ENCODE data around the gene PICK1.

The PICK1 gene

DNA sequence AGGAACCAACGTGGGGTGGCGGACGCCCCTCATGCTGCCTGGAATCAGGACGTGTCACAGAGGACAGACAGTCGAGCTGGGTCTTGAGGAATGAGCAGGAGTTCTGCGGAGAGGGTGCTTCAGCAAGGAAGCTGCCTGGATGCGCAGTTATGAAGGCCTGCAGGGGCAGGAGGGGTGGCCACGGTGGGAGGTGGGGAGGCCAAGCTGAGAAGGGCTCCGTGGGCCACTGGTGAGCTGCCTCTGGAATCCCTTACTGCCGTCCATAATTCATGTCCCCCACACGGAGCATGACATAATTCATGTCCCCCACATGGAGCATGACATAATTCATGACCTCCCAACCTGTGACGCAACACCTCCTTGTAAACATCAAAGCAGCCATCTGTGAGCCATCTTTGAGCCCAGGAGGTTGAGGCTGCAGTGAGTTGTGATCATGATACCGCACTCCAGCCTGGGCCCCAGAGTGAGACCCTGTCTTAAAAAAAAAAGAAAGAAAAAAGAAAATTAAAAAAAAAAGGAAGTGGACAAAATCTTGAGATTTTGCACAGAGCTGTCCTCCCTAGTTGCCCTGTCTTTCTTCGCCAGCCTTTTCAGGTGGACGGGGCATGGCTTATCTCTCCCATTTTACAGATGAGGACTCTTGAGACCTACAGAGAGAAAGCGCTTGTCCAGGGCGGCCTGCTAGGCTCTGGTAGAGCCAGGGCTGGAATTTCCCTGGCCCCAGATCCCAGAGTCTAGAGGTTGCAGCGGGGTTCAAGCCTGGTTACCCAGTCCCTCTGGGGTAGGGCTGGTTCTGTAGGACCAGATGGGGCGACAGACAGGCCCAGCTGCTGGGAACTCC lies 24.3 kb upstream of the PICK1 start:
- no peak for TF ChIP-seq TEAD4 (IDR thresholded peaks at IDR 0.05)
- peak; percentile 88 for TF ChIP-seq CEBPB (IDR thresholded peaks at IDR 0.05)
- TF ChIP-seq CREB1 (IDR thresholded peaks at IDR 0.05; ENCODE audit: low read depth), result no peak
- TF ChIP-seq ZBTB7A (IDR thresholded peaks at IDR 0.05; ENCODE audit: low read depth), result no peak
- TF ChIP-seq EP300 (IDR thresholded peaks at IDR 0.05; ENCODE audit: borderline replicate concordance), result no peak
- TF ChIP-seq NFIC (IDR thresholded peaks at IDR 0.05), result no peak
- TF ChIP-seq EGR1 (IDR thresholded peaks at IDR 0.05), result no peak
- no peak for TF ChIP-seq USF1 (IDR thresholded peaks at IDR 0.05)

DNA sequence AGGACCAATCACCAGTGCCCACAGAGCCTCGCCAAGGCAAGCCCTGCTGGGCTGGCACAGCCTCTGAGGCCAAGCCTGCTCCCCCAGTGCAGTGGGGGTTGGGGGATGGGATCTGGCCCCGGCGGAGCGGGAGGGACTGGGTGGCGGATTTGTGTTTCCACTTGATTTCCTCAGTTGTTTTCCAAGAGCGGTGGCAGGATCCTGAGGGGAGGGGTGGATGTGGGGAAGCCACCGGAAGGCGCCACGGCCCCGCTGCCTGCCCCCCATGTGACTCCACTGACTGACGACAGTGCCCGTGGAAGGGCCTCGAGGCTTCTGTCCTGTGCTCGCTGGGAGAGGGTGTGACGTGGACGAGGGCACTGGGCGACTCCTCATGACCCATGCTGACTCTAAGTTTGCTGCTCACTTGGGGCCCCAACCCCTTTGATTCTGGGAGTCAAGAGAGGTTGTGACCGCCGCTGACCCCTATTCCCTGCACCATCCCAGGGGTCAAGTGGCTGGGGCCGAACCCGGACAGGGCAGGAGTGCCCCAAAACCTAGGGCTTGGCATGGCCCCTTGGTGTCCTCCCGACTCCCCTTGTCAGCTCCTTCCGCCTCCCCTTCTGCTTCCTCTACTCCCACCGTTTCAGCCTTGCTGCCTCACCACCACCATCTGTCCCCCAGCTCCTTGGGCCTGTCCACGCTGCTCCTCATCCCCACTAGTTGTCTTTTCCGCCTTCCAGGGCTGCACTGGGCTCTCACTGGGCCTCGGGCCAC lies 23.5 kb upstream of the PICK1 start:
- no peak for TF ChIP-seq TEAD4 (IDR thresholded peaks at IDR 0.05)
- TF ChIP-seq CREB1 (IDR thresholded peaks at IDR 0.05; ENCODE audit: low read depth), result no peak
- no peak for TF ChIP-seq FOXM1 (IDR thresholded peaks at IDR 0.05; ENCODE audit: borderline replicate concordance, low read depth)
- TF ChIP-seq YY1 (IDR thresholded peaks at IDR 0.05; ENCODE audit: low read depth), result no peak
- no peak for TF ChIP-seq TCF12 (IDR thresholded peaks at IDR 0.05; ENCODE audit: low read depth)
- TF ChIP-seq EGR1 (IDR thresholded peaks at IDR 0.05), result no peak

- TF ChIP-seq RAD21 (IDR thresholded peaks at IDR 0.05; ENCODE audit: low read depth) (no peak), FOXM1 (IDR thresholded peaks at IDR 0.05; ENCODE audit: borderline replicate concordance, low read depth) (no peak), CREB1 (IDR thresholded peaks at IDR 0.05; ENCODE audit: low read depth) (no peak), TAF1 (IDR thresholded peaks at IDR 0.05; ENCODE audit: low read depth) (no peak), EGR1 (IDR thresholded peaks at IDR 0.05) (no peak), EP300 (IDR thresholded peaks at IDR 0.05; ENCODE audit: borderline replicate concordance) (no peak), NFIC (IDR thresholded peaks at IDR 0.05) (no peak), TCF12 (IDR thresholded peaks at IDR 0.05; ENCODE audit: low read depth) (0 out of 2 replicates have a peak, but pooled peaks have one; percentile 35), CEBPB (IDR thresholded peaks at IDR 0.05) (no peak), TEAD4 (IDR thresholded peaks at IDR 0.05) (no peak), YY1 (IDR thresholded peaks at IDR 0.05; ENCODE audit: low read depth) (no peak), ZBTB7A (IDR thresholded peaks at IDR 0.05; ENCODE audit: low read depth) (no peak), USF1 (IDR thresholded peaks at IDR 0.05) (peak; percentile 73)
- TF ChIP-seq, protein P1, sequence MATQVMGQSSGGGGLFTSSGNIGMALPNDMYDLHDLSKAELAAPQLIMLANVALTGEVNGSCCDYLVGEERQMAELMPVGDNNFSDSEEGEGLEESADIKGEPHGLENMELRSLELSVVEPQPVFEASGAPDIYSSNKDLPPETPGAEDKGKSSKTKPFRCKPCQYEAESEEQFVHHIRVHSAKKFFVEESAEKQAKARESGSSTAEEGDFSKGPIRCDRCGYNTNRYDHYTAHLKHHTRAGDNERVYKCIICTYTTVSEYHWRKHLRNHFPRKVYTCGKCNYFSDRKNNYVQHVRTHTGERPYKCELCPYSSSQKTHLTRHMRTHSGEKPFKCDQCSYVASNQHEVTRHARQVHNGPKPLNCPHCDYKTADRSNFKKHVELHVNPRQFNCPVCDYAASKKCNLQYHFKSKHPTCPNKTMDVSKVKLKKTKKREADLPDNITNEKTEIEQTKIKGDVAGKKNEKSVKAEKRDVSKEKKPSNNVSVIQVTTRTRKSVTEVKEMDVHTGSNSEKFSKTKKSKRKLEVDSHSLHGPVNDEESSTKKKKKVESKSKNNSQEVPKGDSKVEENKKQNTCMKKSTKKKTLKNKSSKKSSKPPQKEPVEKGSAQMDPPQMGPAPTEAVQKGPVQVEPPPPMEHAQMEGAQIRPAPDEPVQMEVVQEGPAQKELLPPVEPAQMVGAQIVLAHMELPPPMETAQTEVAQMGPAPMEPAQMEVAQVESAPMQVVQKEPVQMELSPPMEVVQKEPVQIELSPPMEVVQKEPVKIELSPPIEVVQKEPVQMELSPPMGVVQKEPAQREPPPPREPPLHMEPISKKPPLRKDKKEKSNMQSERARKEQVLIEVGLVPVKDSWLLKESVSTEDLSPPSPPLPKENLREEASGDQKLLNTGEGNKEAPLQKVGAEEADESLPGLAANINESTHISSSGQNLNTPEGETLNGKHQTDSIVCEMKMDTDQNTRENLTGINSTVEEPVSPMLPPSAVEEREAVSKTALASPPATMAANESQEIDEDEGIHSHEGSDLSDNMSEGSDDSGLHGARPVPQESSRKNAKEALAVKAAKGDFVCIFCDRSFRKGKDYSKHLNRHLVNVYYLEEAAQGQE (IDR thresholded peaks at IDR 0.05; ENCODE audit: low read depth), result no peak
- TF ChIP-seq, protein P2, sequence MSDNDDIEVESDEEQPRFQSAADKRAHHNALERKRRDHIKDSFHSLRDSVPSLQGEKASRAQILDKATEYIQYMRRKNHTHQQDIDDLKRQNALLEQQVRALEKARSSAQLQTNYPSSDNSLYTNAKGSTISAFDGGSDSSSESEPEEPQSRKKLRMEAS (IDR thresholded peaks at IDR 0.05), result peak; percentile 44; the same call in 1 of the 2 replicates
Observed at GRCh38 chr22:38034278-38034882, 22.8 kb upstream of the PICK1 start.

DNA sequence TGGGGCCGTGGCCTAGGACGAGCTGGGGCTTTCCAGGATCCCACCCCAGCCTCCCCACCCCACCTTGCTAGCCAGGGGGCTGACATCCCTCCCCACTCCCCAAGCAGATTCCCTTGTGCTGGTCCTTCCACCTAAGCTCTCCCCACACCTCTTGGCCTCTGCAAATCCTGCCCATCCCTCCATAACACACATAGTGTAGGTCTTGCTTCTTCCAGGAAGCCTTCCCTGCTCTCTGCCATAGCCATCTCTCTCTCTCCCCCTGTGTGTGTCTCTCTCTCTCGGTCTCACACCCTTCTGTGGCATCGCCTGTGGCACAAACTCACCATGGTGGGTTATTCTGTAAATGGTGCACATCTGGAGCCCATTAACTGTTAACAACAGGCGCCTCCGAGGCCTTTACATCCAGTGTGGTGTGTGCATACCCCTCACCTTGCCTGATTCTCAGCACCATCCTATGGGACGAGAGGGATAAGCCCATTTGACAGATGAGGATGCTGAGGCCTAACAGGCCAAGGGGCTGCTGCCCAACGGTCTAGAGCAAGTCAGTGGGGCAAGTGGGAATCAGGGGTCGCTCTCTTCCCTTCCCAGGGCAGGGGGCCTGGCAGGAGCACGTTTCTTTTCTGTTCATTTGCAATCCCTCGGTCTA lies 22.2 kb upstream of the PICK1 start:
- TF ChIP-seq RAD21 (IDR thresholded peaks at IDR 0.05; ENCODE audit: low read depth) (no peak), YY1 (IDR thresholded peaks at IDR 0.05; ENCODE audit: low read depth) (no peak), EGR1 (IDR thresholded peaks at IDR 0.05) (no peak), TAF1 (IDR thresholded peaks at IDR 0.05; ENCODE audit: low read depth) (no peak), TCF12 (IDR thresholded peaks at IDR 0.05; ENCODE audit: low read depth) (no peak)
- TF ChIP-seq, protein P2 (IDR thresholded peaks at IDR 0.05), result no peak

DNA sequence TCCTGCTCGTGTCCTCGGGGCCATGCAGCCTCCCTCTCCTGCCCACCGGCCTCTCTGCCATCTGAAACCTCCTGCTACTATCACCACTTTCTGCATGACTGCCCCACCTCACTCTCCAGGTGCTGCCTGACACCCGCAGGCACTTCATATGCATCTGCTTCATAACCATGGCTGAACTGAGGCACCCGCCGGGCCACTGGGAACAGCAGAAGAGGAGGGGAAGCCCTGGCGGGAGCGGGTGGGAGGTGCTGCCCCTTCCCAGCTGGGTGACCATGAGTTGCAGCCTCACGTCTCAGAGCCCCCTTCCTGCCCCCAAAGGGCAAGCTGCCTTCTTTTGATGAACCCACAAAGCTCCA lies 21.7 kb upstream of the PICK1 start:
- TF ChIP-seq, protein P2 (IDR thresholded peaks at IDR 0.05), result no peak
- TF ChIP-seq ZBTB7A (IDR thresholded peaks at IDR 0.05; ENCODE audit: low read depth) (no peak), FOXM1 (IDR thresholded peaks at IDR 0.05; ENCODE audit: borderline replicate concordance, low read depth) (no peak), RAD21 (IDR thresholded peaks at IDR 0.05; ENCODE audit: low read depth) (no peak), CREB1 (IDR thresholded peaks at IDR 0.05; ENCODE audit: low read depth) (no peak), USF1 (IDR thresholded peaks at IDR 0.05) (no peak), TAF1 (IDR thresholded peaks at IDR 0.05; ENCODE audit: low read depth) (no peak), TCF12 (IDR thresholded peaks at IDR 0.05; ENCODE audit: low read depth) (no peak), NFIC (IDR thresholded peaks at IDR 0.05) (no peak), CEBPB (IDR thresholded peaks at IDR 0.05) (no peak), EGR1 (IDR thresholded peaks at IDR 0.05) (no peak), YY1 (IDR thresholded peaks at IDR 0.05; ENCODE audit: low read depth) (no peak), TEAD4 (IDR thresholded peaks at IDR 0.05) (no peak), EP300 (IDR thresholded peaks at IDR 0.05; ENCODE audit: borderline replicate concordance) (no peak)
- TF ChIP-seq, protein P1 (IDR thresholded peaks at IDR 0.05; ENCODE audit: low read depth), result no peak
